CD14-positive monocyte (primary cell): Measurements from ENCODE around the gene MTCL3.
A peak's percentile ranks its signal among the peaks of the same experiment; 100 is the strongest.

Experiments
- DNase-seq, 3 donors: peaks; one replicate each; pipeline ENCODE4 v3.0.0-alpha.2; 2011 to 2022
- H2AFZ ChIP-seq: 2 replicates; pipeline ENCODE4 v1.6.0; 2012; ENCODE audit warnings: mild to moderate bottlenecking, low read depth, low read length, inconsistent platforms; ENCODE audit not compliant: insufficient read depth, poor library complexity, severe bottlenecking
- H3K27ac ChIP-seq, 2 donors: 1 replicate in 1 of 2; 2 replicates in 1 of 2; pipeline ENCODE4 v1.5.1; 2012 to 2013; ENCODE audit warnings: low read length in 2 of 2, control low read depth in 1 of 2, inconsistent platforms in 1 of 2, low read depth in 1 of 2, mild to moderate bottlenecking in 1 of 2
- H3K27me3 ChIP-seq, 2 donors: one replicate each; pipeline versions ENCODE4 v1.6.0 to v1.6.1; 2011 to 2013; ENCODE audit warnings: low read length in 2 of 2; ENCODE audit not compliant: control insufficient read depth in 2 of 2, insufficient read depth in 2 of 2
- H3K36me3 ChIP-seq, 2 donors: replicated peaks in 1 of 2; 1 replicate in 1 of 2; 2 replicates in 1 of 2; pipeline versions ENCODE4 v1.5.1 to v1.6.1; 2012 to 2013; ENCODE audit warnings: low read length in 2 of 2, control low read depth in 1 of 2, inconsistent platforms in 1 of 2, mild to moderate bottlenecking in 1 of 2; ENCODE audit not compliant: insufficient read depth in 2 of 2, control insufficient read depth in 1 of 2
- H3K4me1 ChIP-seq, 2 donors: 1 replicate in 1 of 2; 2 replicates in 1 of 2; pipeline versions ENCODE4 v1.5.1 to v1.6.1; 2012 to 2013; ENCODE audit warnings: low read length in 2 of 2, control low read depth in 1 of 2, inconsistent platforms in 1 of 2, mild to moderate bottlenecking in 1 of 2, moderate library complexity in 1 of 2; ENCODE audit not compliant: insufficient read depth in 2 of 2, control insufficient read depth in 1 of 2
- H3K4me2 ChIP-seq: replicated peaks from 2 replicates; pipeline ENCODE3; 2012; ENCODE audit warnings: low read length, moderate library complexity, mild to moderate bottlenecking; ENCODE audit not compliant: poor library complexity, severe bottlenecking; ENCODE audit errors: extremely low read depth
- H3K4me3 ChIP-seq, 3 experiments: fragments of 200-600 bp in 1 of 3; sonication (generic) in 1 of 3; replicated peaks in 1 of 3; 1 replicate in 2 of 3; 2 replicates in 1 of 3; pipeline ENCODE4 v1.5.1; 2011 to 2013; ENCODE audit warnings: low read length in 3 of 3, mild to moderate bottlenecking in 3 of 3, control low read depth in 2 of 3, low read depth in 2 of 3, inconsistent platforms in 1 of 3, moderate library complexity in 1 of 3
- H3K79me2 ChIP-seq: 2 replicates; pipeline ENCODE4 v1.6.0; 2012; ENCODE audit warnings: mild to moderate bottlenecking, control low read depth, inconsistent platforms, low read length, moderate library complexity; ENCODE audit not compliant: insufficient read depth
- H3K9ac ChIP-seq: 2 replicates; pipeline ENCODE4 v1.6.0; 2017; ENCODE audit warnings: low read length, mild to moderate bottlenecking; ENCODE audit not compliant: insufficient read depth, poor library complexity, severe bottlenecking
- H3K9me3 ChIP-seq, 2 donors: replicated peaks in 1 of 2; 1 replicate in 1 of 2; 2 replicates in 1 of 2; pipeline versions ENCODE4 v1.5.1 to v1.6.1; 2012 to 2013; ENCODE audit warnings: low read length in 2 of 2, control low read depth in 1 of 2; ENCODE audit not compliant: control insufficient read depth in 1 of 2, insufficient read depth in 1 of 2
- H4K20me1 ChIP-seq: 2 replicates; pipeline ENCODE4 v1.6.0; 2012; ENCODE audit warnings: mild to moderate bottlenecking, low read length, control low read depth, moderate library complexity; ENCODE audit not compliant: insufficient read depth
- H3K27ac Mint-ChIP-seq, 7 donors: one replicate each; pipeline ENCODE4 v1.8.0; 2020; ENCODE audit warnings: mild to moderate bottlenecking in 7 of 7, mixed read lengths in 7 of 7, moderate library complexity in 6 of 7, inconsistent platforms in 2 of 7
- H3K27me3 Mint-ChIP-seq, 3 donors: one replicate each; pipeline ENCODE4 v1.8.0; 2021 to 2022; ENCODE audit warnings: low read depth in 3 of 3, mild to moderate bottlenecking in 3 of 3, mixed read lengths in 3 of 3, moderate library complexity in 3 of 3, inconsistent platforms in 1 of 3
- H3K36me3 Mint-ChIP-seq, 2 donors: one replicate each; pipeline ENCODE4 v1.8.0; 2020; ENCODE audit warnings: mixed read lengths in 2 of 2, inconsistent platforms in 1 of 2, mild to moderate bottlenecking in 1 of 2
- H3K4me1 Mint-ChIP-seq: one replicate; pipeline ENCODE4 v1.8.0; 2020; ENCODE audit warnings: mild to moderate bottlenecking, mixed read lengths
- H3K4me3 Mint-ChIP-seq, 2 donors: one replicate each; pipeline ENCODE4 v1.8.0; 2020; ENCODE audit warnings: mild to moderate bottlenecking in 2 of 2, mixed read lengths in 2 of 2, moderate library complexity in 1 of 2
- H3K9me3 Mint-ChIP-seq, 7 donors: one replicate each; pipeline ENCODE4 v1.8.0; 2020 to 2022; ENCODE audit warnings: mixed read lengths in 7 of 7, mild to moderate bottlenecking in 6 of 7, moderate library complexity in 6 of 7, inconsistent platforms in 2 of 7
- WGBS: methylation state at CpG from one replicate; pipeline ENCODE4 v1.1.5; 2013; ENCODE audit warnings: missing lambda C conversion rate; ENCODE audit not compliant: insufficient coverage; 5-methylcytosine and 5-hydroxymethylcytosine counted together
- intact Hi-C, 2 donors: fragments of 100-400 bp; cut with micrococcal nuclease; formaldehyde crosslinking; loops; one replicate each; pipeline versions ENCODE4 v1.15.0 to v1.15.1; 2023
- TF ChIP-seq, protein P1 (sequence below): fragments of 200-600 bp; IDR thresholded peaks from one replicate; pipeline ENCODE4 v1.8.0; 2022; ENCODE audit warnings: antibody characterized with exemption, mild to moderate bottlenecking

The MTCL3 gene

DNA sequence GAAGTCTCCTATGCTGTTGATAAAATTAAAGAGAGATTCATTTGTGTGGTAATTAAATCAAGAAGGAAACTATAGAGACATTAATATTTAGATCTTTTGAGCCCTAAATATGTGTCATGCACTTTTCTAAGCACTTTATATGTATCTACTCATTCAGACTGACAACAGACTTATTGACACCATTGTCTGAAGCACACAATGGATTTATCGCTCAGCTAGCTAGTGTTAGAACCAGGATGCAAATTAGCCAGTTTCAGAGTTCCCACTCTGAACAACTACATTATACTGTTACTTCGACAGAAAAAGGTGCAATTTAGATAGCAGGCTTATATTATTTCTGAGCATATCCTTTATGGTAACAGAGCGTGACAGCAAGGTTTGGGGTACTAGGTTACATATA is 32.2 kb downstream of the MTCL3 start:
- Histone ChIP-seq H3K27ac (no peak overlapping the region), H3K9me3 (peaks cover 0 to 4% of the 10 kb centered on the region in 2 donors), H3K4me2 (no peak overlapping the region), H4K20me1 (no peaks in the 10 kb centered on the region), H3K9ac (no peak overlapping the region), H3K36me3 (no peaks in the 10 kb centered on the region), H3K4me3 (no peak overlapping the region), H3K4me1 (peaks cover 5 to 6% of the 10 kb centered on the region in 2 donors), H3K79me2 (no peaks in the 10 kb centered on the region), H2AFZ (no peak overlapping the region), H3K27me3 (no peaks in the 10 kb centered on the region)
- intact Hi-C loops, result no loop called here
- H3K9me3 Mint-ChIP-seq, result peaks cover 0 to 6% (median 3%) of the 10 kb centered on the region in 7 donors
- TF ChIP-seq, protein P1, sequence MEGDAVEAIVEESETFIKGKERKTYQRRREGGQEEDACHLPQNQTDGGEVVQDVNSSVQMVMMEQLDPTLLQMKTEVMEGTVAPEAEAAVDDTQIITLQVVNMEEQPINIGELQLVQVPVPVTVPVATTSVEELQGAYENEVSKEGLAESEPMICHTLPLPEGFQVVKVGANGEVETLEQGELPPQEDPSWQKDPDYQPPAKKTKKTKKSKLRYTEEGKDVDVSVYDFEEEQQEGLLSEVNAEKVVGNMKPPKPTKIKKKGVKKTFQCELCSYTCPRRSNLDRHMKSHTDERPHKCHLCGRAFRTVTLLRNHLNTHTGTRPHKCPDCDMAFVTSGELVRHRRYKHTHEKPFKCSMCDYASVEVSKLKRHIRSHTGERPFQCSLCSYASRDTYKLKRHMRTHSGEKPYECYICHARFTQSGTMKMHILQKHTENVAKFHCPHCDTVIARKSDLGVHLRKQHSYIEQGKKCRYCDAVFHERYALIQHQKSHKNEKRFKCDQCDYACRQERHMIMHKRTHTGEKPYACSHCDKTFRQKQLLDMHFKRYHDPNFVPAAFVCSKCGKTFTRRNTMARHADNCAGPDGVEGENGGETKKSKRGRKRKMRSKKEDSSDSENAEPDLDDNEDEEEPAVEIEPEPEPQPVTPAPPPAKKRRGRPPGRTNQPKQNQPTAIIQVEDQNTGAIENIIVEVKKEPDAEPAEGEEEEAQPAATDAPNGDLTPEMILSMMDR, result no peak
- no peak overlapping the region for H3K27ac Mint-ChIP-seq
- peaks cover 0 to 4% (median 0%) of the 10 kb centered on the region in 3 donors for H3K27me3 Mint-ChIP-seq
- DNase-seq, result no peak
- H3K36me3 Mint-ChIP-seq, result no peaks in the 10 kb centered on the region
- peaks cover 15% of the 10 kb centered on the region for H3K4me1 Mint-ChIP-seq
- H3K4me3 Mint-ChIP-seq, result no peak overlapping the region
- WGBS, result no CpG with 5 or more reads among the region's 3 CpGs

DNA sequence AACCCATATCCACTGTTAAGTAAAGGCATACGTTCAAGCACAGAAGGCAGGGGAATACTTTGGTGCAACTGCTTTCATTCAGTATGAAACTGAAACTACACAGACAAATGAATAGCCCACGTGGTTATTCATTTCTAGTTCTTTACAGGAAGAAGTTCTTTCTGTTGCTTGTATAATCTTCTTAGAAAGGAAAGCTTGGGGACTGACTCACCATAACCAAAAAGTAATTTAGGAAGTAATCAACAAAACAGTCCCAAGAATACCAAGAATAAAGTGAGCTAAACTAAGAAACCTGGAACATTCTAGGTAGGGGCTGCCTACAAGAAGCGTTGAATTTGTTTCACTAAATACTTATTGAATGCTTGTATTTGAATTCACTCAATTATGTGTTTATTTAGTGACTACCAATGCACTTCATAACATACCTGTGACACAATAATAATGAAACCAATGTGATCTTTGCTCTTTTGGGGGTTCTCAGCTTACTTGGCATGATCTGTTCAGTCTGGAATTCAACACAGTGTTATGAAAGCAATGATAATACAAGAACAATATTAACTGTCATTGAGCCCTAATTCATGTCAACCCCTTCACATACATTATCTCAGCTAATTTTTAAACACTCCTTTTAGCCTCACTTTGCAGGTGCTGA is 34.8 kb downstream of the MTCL3 start:
- peak overlapping the region in 1 of 2 donors; percentile 73 for H3K4me3 Mint-ChIP-seq
- Histone ChIP-seq H3K79me2 (no peaks in the 10 kb centered on the region), H3K4me3 (peak overlapping the region in 2 of 3 experiments; percentile 25 to 40), H4K20me1 (no peaks in the 10 kb centered on the region), H3K4me1 (peaks cover 5 to 6% of the 10 kb centered on the region in 2 donors), H3K27ac (no peak overlapping the region), H3K9me3 (no peaks in the 10 kb centered on the region), H3K27me3 (no peaks in the 10 kb centered on the region), H3K4me2 (peak overlapping the region; percentile 51), H3K36me3 (no peaks in the 10 kb centered on the region), H3K9ac (no peak overlapping the region), H2AFZ (no peak overlapping the region)
- H3K36me3 Mint-ChIP-seq, result no peaks in the 10 kb centered on the region
- peaks cover 0 to 3% (median 0%) of the 10 kb centered on the region in 7 donors for H3K9me3 Mint-ChIP-seq
- intact Hi-C loops, result no loop called here
- DNase-seq, result peak; percentile 31 to 54 (median 48)
- H3K27me3 Mint-ChIP-seq, result peaks cover 0 to 4% (median 0%) of the 10 kb centered on the region in 3 donors
- peaks cover 15% of the 10 kb centered on the region for H3K4me1 Mint-ChIP-seq
- WGBS, result no CpG with 5 or more reads among the region's 3 CpGs
- TF ChIP-seq, protein P1, result no peak
- H3K27ac Mint-ChIP-seq, result peak overlapping the region in 2 of 7 donors; percentile 56 to 73
